ENCODE results near the gene CD79A.

The CD79A gene

DNA sequence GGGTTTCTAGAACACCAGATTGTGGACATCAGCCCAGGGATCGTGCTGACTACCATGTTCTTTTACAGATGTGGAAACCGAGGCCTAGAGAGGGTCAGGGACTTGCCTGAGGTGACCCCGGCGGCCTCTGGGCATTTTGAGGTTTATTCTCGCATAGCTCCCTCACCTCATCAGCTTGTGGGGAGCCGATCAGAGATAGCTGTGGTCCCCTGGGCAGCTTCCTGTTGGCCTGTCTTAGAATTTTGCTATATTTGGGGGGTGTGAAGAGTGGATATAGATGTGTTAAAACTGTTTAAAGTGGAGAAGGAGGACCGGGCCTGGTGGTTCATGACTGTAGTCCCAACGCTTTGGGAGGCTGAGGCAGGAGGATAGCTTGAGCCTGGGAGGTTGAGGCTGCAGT lies 12.8 kb downstream of the CD79A start:
- FAIRE-seq: no peak
- no peak for DNase-seq (ENCODE audit: insufficient read length)
- TF ChIP-seq POLR2AphosphoS5 (IDR thresholded peaks at IDR 0.05; ENCODE audit: low read depth, low read length): no peak
- no peak for TF ChIP-seq TAF1 (IDR thresholded peaks at IDR 0.05; ENCODE audit: borderline replicate concordance, low read depth, low read length)
- TF ChIP-seq POLR2A (IDR thresholded peaks at IDR 0.05; ENCODE audit: low read depth, low read length): no peak

- no peak for DNase-seq (ENCODE audit: insufficient read length)
- 0 out of 2 replicates have a peak, but pooled peaks have one; percentile 35 for TF ChIP-seq POLR2AphosphoS5 (IDR thresholded peaks at IDR 0.05; ENCODE audit: low read depth, low read length)
- peak; percentile 29; the same call in 1 of the 2 replicates for TF ChIP-seq POLR2A (IDR thresholded peaks at IDR 0.05; ENCODE audit: low read depth, low read length)
- TF ChIP-seq TAF1 (IDR thresholded peaks at IDR 0.05; ENCODE audit: borderline replicate concordance, low read depth, low read length): no peak
- no peak for FAIRE-seq
Measured at GRCh38 chr19:41890936-41891335, 13.9 kb downstream of the CD79A start.

DNA sequence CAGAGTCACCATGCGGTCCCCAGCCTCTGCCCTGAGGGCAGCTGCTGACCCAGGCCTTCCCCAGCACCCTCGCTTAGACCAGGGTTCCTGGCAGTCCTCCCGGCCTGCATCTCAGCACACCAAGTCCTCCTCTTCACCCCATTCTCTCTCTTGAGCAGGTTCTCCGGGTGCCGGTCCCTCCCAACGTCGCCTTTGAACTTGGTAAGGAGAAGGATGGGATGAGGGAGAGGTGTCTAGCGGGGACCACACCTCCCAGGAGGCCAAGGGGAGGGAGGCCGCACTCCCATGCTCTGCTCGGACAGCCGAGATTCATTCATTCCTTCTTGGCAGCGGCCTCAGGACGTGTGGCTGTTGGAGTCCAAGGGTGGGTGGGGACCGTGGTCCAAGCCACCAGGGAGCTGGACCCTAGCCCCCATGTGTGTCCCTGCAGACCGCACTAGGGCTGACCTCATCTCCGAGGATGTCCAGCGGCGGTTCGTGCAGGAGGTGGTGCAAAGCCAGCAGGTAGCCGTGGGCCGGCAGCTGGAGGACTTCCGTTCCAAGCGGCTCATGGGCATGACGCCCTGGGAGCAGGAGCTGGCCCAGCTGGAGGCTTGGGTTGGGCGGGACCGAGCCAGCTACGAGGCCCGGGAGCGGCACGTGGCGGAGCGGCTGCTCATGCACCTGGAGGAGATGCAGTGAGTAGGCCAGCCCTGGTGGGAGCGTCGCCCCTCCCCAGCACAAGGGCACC lies 15.3 kb downstream of the CD79A start:
- FAIRE-seq (no peak), DNase-seq (ENCODE audit: insufficient read length) (no peak)
- no peak for TF ChIP-seq POLR2A (IDR thresholded peaks at IDR 0.05; ENCODE audit: low read depth, low read length)
- TF ChIP-seq TAF1 (IDR thresholded peaks at IDR 0.05; ENCODE audit: borderline replicate concordance, low read depth, low read length): no peak
- no peak for TF ChIP-seq POLR2AphosphoS5 (IDR thresholded peaks at IDR 0.05; ENCODE audit: low read depth, low read length)

- TF ChIP-seq TAF1 (IDR thresholded peaks at IDR 0.05; ENCODE audit: borderline replicate concordance, low read depth, low read length): no peak
- DNase-seq (ENCODE audit: insufficient read length) (no peak), FAIRE-seq (peak; percentile 21)
Measured at GRCh38 chr19:41893899-41894298, 16.8 kb downstream of the CD79A start.

GRCh38 chr19:41894350-41894749 lies 17.3 kb downstream of the CD79A start:
- FAIRE-seq (no peak), DNase-seq (ENCODE audit: insufficient read length) (no peak)
- no peak for TF ChIP-seq POLR2AphosphoS5 (IDR thresholded peaks at IDR 0.05; ENCODE audit: low read depth, low read length)
- no peak for TF ChIP-seq TAF1 (IDR thresholded peaks at IDR 0.05; ENCODE audit: borderline replicate concordance, low read depth, low read length)
- TF ChIP-seq POLR2A (IDR thresholded peaks at IDR 0.05; ENCODE audit: low read depth, low read length): no peak

DNA sequence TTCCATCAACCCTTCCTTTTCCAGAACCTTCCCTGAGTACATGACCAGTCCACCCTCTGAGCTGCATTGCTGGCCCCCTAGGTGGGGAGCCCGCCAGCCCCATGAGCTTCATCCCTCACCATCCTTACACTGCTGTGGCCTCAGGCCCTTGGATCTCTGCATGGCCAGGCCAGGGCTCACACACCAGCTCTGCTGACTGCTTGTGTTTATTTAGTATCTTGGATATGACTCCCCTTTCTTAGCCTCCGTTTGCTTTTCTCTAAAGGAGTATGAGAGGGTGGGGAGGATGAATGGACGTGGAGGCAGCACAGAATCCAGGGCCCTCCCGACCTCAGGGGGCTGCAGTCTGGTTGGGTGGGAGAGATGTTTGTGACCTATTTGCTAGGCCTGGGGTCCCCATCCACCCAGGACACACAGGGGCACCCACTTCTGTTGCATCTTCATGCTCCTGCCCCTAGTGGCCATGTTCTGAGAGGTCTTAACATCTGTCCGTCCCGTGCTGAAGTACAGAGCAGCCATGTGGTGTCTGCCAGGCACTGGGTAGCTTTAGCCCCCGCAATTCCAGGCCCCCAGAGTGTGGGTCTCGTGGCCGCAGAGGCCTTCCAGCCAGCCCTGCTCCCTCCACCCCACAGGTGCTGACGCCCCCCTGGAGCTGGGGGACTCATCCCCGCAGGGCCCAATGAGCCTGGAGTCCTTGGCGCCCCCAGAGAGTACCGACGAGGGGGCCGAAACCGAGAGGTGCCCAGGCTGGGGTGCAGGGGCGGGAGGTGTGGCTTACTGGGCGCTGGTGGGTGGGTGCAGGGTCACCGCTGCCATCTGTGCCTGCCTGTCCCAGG lies 18.9 kb downstream of the CD79A start:
- TF ChIP-seq TAF1 (IDR thresholded peaks at IDR 0.05; ENCODE audit: borderline replicate concordance, low read depth, low read length) (no peak), POLR2A (IDR thresholded peaks at IDR 0.05; ENCODE audit: low read depth, low read length) (no peak), POLR2AphosphoS5 (IDR thresholded peaks at IDR 0.05; ENCODE audit: low read depth, low read length) (no peak)
- FAIRE-seq (no peak), DNase-seq (ENCODE audit: insufficient read length) (no peak)

DNA sequence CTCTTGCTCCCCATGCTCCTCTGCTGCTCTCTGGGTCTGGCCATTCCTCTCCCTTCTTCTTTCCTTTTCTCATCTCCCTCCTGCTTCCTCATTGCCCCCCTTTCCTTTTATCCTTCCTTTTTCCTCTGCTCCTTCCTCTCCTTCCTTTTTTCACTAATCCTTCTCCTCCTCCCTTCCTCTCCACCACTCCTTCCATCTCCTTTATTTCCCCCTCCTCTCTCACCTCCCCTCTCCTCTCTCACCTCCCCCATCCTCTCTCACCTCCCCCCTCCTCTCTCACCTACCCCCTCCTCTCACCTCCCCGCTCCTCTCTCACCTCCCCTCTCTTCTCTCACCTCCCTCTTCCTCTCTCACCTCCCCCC lies 19.5 kb downstream of the CD79A start:
- DNase-seq (ENCODE audit: insufficient read length) (no peak), FAIRE-seq (no peak)
- TF ChIP-seq TAF1 (IDR thresholded peaks at IDR 0.05; ENCODE audit: borderline replicate concordance, low read depth, low read length) (no peak), POLR2A (IDR thresholded peaks at IDR 0.05; ENCODE audit: low read depth, low read length) (no peak), POLR2AphosphoS5 (IDR thresholded peaks at IDR 0.05; ENCODE audit: low read depth, low read length) (no peak)

DNA sequence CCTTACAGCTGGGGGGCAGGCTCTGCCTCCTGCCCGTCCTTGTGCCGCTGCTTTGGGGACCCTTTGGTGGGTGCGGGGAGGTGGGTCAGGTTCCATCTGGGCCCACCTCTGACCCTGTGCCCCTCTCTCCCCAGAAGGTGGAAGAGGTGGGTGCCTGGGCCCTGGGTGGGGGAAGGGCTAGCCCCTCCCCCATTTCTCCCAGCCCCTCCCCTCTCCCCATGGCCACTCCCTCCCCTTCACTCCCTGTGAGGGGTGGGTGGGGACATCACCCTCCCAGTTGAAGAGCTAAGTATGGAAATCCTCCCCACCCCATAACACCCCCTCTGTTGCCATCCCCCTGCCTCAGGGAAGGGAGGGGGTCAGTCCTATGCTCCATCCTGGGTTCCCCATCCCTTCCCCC lies 20.1 kb downstream of the CD79A start:
- no peak for DNase-seq (ENCODE audit: insufficient read length)
- TF ChIP-seq POLR2AphosphoS5 (IDR thresholded peaks at IDR 0.05; ENCODE audit: low read depth, low read length) (no peak), POLR2A (IDR thresholded peaks at IDR 0.05; ENCODE audit: low read depth, low read length) (no peak), TAF1 (IDR thresholded peaks at IDR 0.05; ENCODE audit: borderline replicate concordance, low read depth, low read length) (no peak)
- no peak for FAIRE-seq

DNA sequence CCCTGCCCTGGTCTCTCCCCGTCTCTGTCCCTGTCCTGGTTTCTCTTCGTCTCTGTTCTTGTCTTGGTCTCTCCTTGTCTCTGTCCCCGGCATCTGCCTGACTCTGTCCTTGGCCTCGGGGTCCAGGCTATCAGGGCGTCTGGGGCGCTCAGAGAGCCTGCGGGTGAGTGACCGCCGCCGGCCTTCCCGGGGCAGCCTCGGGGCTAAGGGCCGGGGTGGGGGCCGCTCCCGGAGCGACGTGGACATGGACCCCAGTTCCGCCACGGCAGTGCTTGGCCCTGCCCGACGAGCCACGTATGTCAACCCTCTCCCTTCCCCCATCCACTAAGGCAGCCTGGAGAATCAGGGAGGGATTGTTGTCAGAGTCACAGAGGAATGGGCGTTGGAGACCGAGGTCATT lies 20.7 kb downstream of the CD79A start:
- FAIRE-seq: no peak
- no peak for TF ChIP-seq TAF1 (IDR thresholded peaks at IDR 0.05; ENCODE audit: borderline replicate concordance, low read depth, low read length)
- TF ChIP-seq POLR2A (IDR thresholded peaks at IDR 0.05; ENCODE audit: low read depth, low read length): no peak
- no peak for TF ChIP-seq POLR2AphosphoS5 (IDR thresholded peaks at IDR 0.05; ENCODE audit: low read depth, low read length)
- no peak for DNase-seq (ENCODE audit: insufficient read length)

DNA sequence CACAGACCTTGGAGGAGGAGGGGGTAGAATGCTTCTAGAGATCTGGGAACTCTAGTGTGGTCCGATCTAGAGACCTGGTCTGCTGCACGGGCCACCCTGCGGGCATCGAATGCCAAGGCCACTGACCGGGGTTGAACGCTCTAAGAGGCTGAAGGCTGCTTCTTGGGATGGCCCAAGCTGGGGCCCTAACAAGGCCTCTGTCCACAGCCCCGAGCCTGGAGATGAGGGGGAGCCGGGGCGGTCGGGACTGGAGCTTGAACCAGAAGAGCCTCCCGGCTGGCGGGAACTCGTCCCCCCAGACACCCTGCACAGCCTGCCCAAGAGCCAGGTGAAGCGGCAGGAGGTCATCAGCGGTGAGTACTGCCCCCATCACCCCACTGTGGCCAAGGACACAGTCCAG lies 21.2 kb downstream of the CD79A start:
- no peak for TF ChIP-seq POLR2A (IDR thresholded peaks at IDR 0.05; ENCODE audit: low read depth, low read length)
- no peak for TF ChIP-seq POLR2AphosphoS5 (IDR thresholded peaks at IDR 0.05; ENCODE audit: low read depth, low read length)
- TF ChIP-seq TAF1 (IDR thresholded peaks at IDR 0.05; ENCODE audit: borderline replicate concordance, low read depth, low read length): no peak
- FAIRE-seq (no peak), DNase-seq (ENCODE audit: insufficient read length) (no peak)

DNA sequence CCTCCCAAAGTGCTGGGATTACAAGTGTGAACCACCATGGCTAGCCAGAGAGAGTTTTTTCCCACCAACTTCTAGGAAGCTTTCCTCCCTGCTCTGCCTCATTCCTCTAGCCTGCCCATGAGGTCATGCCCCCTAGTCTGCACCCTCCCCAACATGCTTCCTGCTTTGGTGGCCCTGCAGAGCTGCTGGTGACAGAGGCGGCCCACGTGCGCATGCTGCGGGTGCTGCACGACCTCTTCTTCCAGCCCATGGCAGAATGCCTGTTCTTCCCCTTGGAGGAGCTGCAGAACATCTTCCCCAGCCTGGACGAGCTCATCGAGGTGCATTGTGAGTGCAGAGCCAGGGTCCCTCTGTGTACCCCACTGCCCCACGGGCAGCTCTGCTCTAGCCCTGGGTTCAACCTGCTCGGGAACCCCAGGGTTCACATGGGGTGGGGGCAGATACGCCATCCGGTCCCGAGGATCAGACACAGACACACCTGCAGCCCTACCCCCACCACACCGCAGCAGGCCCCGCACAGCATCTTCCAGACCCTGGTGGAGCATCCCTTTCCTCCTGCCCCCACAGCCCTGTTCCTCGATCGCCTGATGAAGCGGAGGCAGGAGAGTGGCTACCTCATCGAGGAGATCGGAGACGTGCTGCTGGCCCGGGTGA lies 24.8 kb downstream of the CD79A start:
- FAIRE-seq (no peak), DNase-seq (ENCODE audit: insufficient read length) (no peak)
- TF ChIP-seq POLR2AphosphoS5 (IDR thresholded peaks at IDR 0.05; ENCODE audit: low read depth, low read length) (no peak), TAF1 (IDR thresholded peaks at IDR 0.05; ENCODE audit: borderline replicate concordance, low read depth, low read length) (no peak), POLR2A (IDR thresholded peaks at IDR 0.05; ENCODE audit: low read depth, low read length) (no peak)

Measured in GM12892 (cell line).